Astrocyte (in vitro differentiated cells and primary cell): Measurements from ENCODE around the gene WDR93. TPM values are rescaled to one million over a fixed set of nuclear protein-coding genes. Genes with fewer than 3 reads are reported as not detected.

Experiments
- DNase-seq: peaks from one replicate; pipeline ENCODE4 v3.0.0-alpha.2; 2010; ENCODE audit warnings: low read depth
- FAIRE-seq: peaks from 2 replicates; lab custom pipeline; 2011; peaks lifted over from hg19 to GRCh38; lab: Jason Lieb, UNC
- H2AFZ ChIP-seq: 2 replicates; pipeline ENCODE4 v1.6.0; 2012; ENCODE audit warnings: low read depth, low read length, inconsistent platforms
- H3K27ac ChIP-seq: 2 replicates; pipeline ENCODE4 v1.5.1; 2011; ENCODE audit warnings: low read depth, low read length, inconsistent platforms
- H3K27me3 ChIP-seq: 2 replicates; pipeline ENCODE4 v1.6.0; 2011; ENCODE audit warnings: low read length, inconsistent platforms; ENCODE audit not compliant: insufficient read depth
- H3K36me3 ChIP-seq: 2 replicates; pipeline ENCODE4 v1.5.1; 2011; ENCODE audit warnings: low read length, inconsistent platforms; ENCODE audit not compliant: insufficient read depth
- H3K4me1 ChIP-seq: 2 replicates; pipeline ENCODE4 v1.5.1; 2011; ENCODE audit warnings: low read length, inconsistent platforms; ENCODE audit not compliant: insufficient read depth
- H3K4me2 ChIP-seq: 2 replicates; pipeline ENCODE4 v1.6.0; 2012; ENCODE audit warnings: low read length, inconsistent platforms
- H3K4me3 ChIP-seq: 2 replicates; pipeline ENCODE4 v1.5.1; 2011; ENCODE audit warnings: low read depth, mild to moderate bottlenecking, low read length, inconsistent platforms; ENCODE audit not compliant: insufficient read depth
- H3K79me2 ChIP-seq: 2 replicates; pipeline ENCODE4 v1.6.0; 2012; ENCODE audit warnings: mild to moderate bottlenecking, low read length, inconsistent platforms; ENCODE audit not compliant: insufficient read depth
- H3K9ac ChIP-seq: 2 replicates; pipeline ENCODE4 v1.6.0; 2012; ENCODE audit warnings: mild to moderate bottlenecking, low read length, inconsistent platforms
- H3K9me3 ChIP-seq: 2 replicates; pipeline ENCODE4 v1.5.1; 2012; ENCODE audit warnings: low read depth, mild to moderate bottlenecking, low read length, inconsistent platforms; ENCODE audit not compliant: insufficient read depth
- H4K20me1 ChIP-seq: 2 replicates; pipeline ENCODE4 v1.6.0; 2012; ENCODE audit warnings: low read length, inconsistent platforms; ENCODE audit not compliant: insufficient read depth
- H3K27ac Mint-ChIP-seq: one replicate; pipeline ENCODE4 v1.8.0; 2021; ENCODE audit warnings: mild to moderate bottlenecking, mixed read lengths; ENCODE audit not compliant: unreplicated experiment
- H3K27me3 Mint-ChIP-seq: one replicate; pipeline ENCODE4 v1.8.0; 2021; ENCODE audit warnings: low read depth, mixed read lengths; ENCODE audit not compliant: unreplicated experiment
- H3K36me3 Mint-ChIP-seq: one replicate; pipeline ENCODE4 v1.8.0; 2021; ENCODE audit warnings: low read depth, mixed read lengths; ENCODE audit not compliant: unreplicated experiment
- H3K4me1 Mint-ChIP-seq: one replicate; pipeline ENCODE4 v1.8.0; 2021; ENCODE audit warnings: low read depth, mixed read lengths; ENCODE audit not compliant: unreplicated experiment
- H3K4me3 Mint-ChIP-seq: one replicate; pipeline ENCODE4 v1.8.0; 2021; ENCODE audit warnings: mild to moderate bottlenecking, moderate library complexity, mixed read lengths; ENCODE audit not compliant: unreplicated experiment
- H3K9me3 Mint-ChIP-seq: one replicate; pipeline ENCODE4 v1.8.0; 2021; ENCODE audit warnings: mild to moderate bottlenecking, mixed read lengths; ENCODE audit not compliant: unreplicated experiment
- EZH2 ChIP-seq: IDR thresholded peaks from 2 replicates; pipeline ENCODE4 v1.6.1; 2012; ENCODE audit warnings: mild to moderate bottlenecking, low read length, inconsistent platforms; ENCODE audit not compliant: insufficient read depth
- total RNA-seq: library from RNA; stranded (reverse); gene quantifications from 2 replicates; pipeline ENCODE4 v1.2.1, GENCODE V29; 2021
- TF ChIP-seq, protein P1 (sequence below): IDR thresholded peaks from 2 replicates; pipeline ENCODE4 v1.5.1; 2011; ENCODE audit warnings: low read depth, mild to moderate bottlenecking, inconsistent platforms, low read length, moderate library complexity; ENCODE audit not compliant: insufficient read depth

The WDR93 gene
- total RNA-seq, 1 donor from 2014 or later: not detected

DNA sequence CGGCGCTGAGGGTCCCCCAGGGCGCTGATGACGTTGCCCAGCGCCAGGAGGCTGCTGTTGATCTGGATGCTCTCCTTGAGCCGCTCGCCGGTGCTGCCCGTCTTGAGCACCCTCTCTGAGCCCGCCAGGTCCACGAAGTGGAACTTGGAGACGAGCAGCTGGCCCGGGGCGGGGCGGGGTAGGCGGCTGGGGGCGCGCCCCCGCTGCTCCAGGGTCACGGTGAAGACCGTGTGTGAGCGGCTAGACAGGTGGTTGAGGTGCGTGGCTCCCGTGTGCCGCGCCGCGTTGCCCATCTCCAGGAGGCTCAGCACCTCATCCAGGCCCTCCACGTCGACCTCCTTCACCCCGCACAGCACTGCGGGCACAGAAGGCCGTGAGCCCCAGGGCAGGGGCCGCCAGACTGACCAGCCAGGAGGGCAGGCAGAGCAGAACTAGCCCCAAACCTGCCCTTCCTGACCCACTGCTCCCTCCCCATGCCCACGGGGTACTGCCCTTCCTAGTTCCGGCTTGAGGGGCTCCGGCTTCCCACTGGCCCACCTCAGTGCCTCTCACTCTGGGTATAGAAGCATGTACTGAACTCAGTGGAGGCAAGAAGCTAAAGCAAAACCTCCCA, 41.5 kb upstream of the WDR93 start:
- H3K79me2 ChIP-seq: peaks cover 21% of the 10 kb centered on the region
- no peaks in the 10 kb centered on the region for H3K9me3 ChIP-seq
- peaks cover 23% of the 10 kb centered on the region for H4K20me1 ChIP-seq
- no peak for FAIRE-seq
- no peaks in the 10 kb centered on the region for H3K27me3 ChIP-seq
- no peak overlapping the region for H3K4me3 ChIP-seq
- H3K27me3 Mint-ChIP-seq: peaks cover 6% of the 10 kb centered on the region
- no peaks in the 10 kb centered on the region for H3K4me1 ChIP-seq
- no peaks in the 10 kb centered on the region for H3K36me3 ChIP-seq
- DNase-seq: no peak
- no peaks in the 10 kb centered on the region for H3K4me1 Mint-ChIP-seq
- H3K27ac Mint-ChIP-seq: no peak overlapping the region
- no peak for TF ChIP-seq EZH2
- TF ChIP-seq, protein P1, sequence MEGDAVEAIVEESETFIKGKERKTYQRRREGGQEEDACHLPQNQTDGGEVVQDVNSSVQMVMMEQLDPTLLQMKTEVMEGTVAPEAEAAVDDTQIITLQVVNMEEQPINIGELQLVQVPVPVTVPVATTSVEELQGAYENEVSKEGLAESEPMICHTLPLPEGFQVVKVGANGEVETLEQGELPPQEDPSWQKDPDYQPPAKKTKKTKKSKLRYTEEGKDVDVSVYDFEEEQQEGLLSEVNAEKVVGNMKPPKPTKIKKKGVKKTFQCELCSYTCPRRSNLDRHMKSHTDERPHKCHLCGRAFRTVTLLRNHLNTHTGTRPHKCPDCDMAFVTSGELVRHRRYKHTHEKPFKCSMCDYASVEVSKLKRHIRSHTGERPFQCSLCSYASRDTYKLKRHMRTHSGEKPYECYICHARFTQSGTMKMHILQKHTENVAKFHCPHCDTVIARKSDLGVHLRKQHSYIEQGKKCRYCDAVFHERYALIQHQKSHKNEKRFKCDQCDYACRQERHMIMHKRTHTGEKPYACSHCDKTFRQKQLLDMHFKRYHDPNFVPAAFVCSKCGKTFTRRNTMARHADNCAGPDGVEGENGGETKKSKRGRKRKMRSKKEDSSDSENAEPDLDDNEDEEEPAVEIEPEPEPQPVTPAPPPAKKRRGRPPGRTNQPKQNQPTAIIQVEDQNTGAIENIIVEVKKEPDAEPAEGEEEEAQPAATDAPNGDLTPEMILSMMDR: no peak
- no peak overlapping the region for H3K4me2 ChIP-seq
- peaks cover 11% of the 10 kb centered on the region for H3K36me3 Mint-ChIP-seq
- H3K9me3 Mint-ChIP-seq: no peaks in the 10 kb centered on the region
- no peak overlapping the region for H3K27ac ChIP-seq
- no peak overlapping the region for H3K9ac ChIP-seq
- no peak overlapping the region for H2AFZ ChIP-seq
- H3K4me3 Mint-ChIP-seq: no peak overlapping the region

DNA sequence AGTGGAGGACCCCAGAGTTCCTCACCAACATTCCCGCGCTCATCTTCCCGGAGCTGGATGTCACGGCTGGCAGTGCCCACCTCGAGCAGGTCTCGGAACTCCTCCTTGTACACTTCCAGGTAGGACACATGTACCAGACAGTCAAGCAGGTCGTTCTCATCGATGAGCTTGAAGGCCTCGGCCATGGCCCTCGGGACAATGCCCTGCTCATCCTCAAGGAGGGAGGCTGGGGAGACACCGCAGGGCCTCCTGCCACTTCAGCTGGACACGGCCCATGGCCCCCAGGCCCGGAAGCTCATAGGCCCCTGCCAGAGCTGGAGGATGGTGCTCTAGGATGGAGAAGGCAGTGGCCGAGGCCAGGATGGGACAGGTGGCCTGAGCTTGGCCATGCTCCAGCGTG, 40.9 kb upstream of the WDR93 start:
- Histone ChIP-seq H3K27me3 (no peaks in the 10 kb centered on the region), H3K9me3 (no peaks in the 10 kb centered on the region), H3K9ac (no peak overlapping the region), H3K4me1 (peaks cover 5% of the 10 kb centered on the region), H3K4me3 (no peak overlapping the region), H4K20me1 (peaks cover 23% of the 10 kb centered on the region), H2AFZ (no peak overlapping the region), H3K36me3 (no peaks in the 10 kb centered on the region), H3K27ac (no peak overlapping the region), H3K79me2 (peaks cover 26% of the 10 kb centered on the region), H3K4me2 (no peak overlapping the region)
- FAIRE-seq (no peak), DNase-seq (no peak)
- TF ChIP-seq, protein P1: no peak
- no peak for TF ChIP-seq EZH2
- no peak overlapping the region for H3K27ac Mint-ChIP-seq
- peaks cover 11% of the 10 kb centered on the region for H3K36me3 Mint-ChIP-seq
- H3K9me3 Mint-ChIP-seq: no peaks in the 10 kb centered on the region
- H3K4me3 Mint-ChIP-seq: no peak overlapping the region
- H3K4me1 Mint-ChIP-seq: peaks cover 5% of the 10 kb centered on the region
- H3K27me3 Mint-ChIP-seq: peaks cover 10% of the 10 kb centered on the region

DNA sequence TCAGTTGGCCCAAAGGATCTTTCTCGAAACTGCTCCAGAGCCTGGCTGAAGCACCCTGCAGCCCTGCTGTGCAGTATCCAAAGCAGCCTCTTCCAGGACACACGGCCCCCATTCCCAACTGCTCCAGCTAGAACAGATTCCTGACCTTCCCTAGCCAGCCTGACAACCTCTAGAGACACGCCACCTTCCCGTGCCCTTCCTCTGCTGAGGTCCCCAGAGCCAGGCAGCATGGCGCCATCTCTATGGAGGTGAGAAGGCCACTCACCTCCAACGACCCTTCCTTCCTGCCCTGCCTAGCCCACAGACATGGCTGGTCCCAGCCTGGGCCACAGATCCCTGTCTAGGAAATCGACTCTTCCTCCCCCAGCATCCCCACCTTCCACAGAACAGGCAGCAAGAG, 38.5 kb upstream of the WDR93 start:
- no peak for DNase-seq
- FAIRE-seq: no peak
- H3K4me3 Mint-ChIP-seq: no peak overlapping the region

More for the DNA sequence above, 38.5 kb upstream of the WDR93 start:
- Mint-ChIP-seq H3K9me3 (no peaks in the 10 kb centered on the region), H3K27me3 (peaks cover 10% of the 10 kb centered on the region), H3K36me3 (peaks cover 10% of the 10 kb centered on the region), H3K27ac (no peak overlapping the region), H3K4me1 (peaks cover 5% of the 10 kb centered on the region)
- no peak overlapping the region for H3K27ac ChIP-seq
- TF ChIP-seq, protein P1: no peak
- no peak for TF ChIP-seq EZH2
- no peak overlapping the region for H3K4me3 ChIP-seq
- peaks cover 5% of the 10 kb centered on the region for H3K4me1 ChIP-seq
- peaks cover 23% of the 10 kb centered on the region for H4K20me1 ChIP-seq
- no peak overlapping the region for H2AFZ ChIP-seq
- H3K9ac ChIP-seq: no peak overlapping the region
- H3K4me2 ChIP-seq: no peak overlapping the region
- no peaks in the 10 kb centered on the region for H3K9me3 ChIP-seq
- H3K36me3 ChIP-seq: no peaks in the 10 kb centered on the region
- H3K79me2 ChIP-seq: peaks cover 26% of the 10 kb centered on the region
- H3K27me3 ChIP-seq: no peaks in the 10 kb centered on the region
